ENCODE measurements around the gene OR51M1.

Gene OR51M1

GRCh38 chr11:5390210-5390609, 6.6 kb downstream of the OR51M1 start:
- no peak for DNase-seq (ENCODE audit: low spot score)

- no peak for DNase-seq (ENCODE audit: low spot score)
Observed at GRCh38 chr11:5394091-5394490, 10.5 kb downstream of the OR51M1 start.

- DNase-seq (ENCODE audit: low spot score): no peak
Observed at GRCh38 chr11:5398936-5399335, 15.3 kb downstream of the OR51M1 start.

DNA sequence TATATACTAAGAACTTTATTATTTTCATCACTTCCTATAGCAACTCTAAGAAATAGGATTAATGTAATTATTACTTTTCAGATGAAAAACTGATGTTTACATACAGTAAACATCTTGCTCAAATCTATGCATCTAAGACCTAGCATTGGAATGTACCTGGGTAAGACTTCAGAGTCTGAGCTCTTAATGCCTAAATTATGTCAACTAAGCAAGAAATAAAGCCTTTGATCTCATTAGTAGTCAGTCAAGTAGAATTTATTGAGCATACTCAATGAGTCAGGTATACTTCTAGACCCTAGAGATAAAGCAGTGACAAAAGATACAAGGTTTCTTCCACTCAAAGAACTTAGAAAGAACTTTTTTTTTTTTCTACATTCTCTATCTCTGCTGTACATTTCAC, 21.6 kb downstream of the OR51M1 start:
- DNase-seq (ENCODE audit: low spot score): no peak

- DNase-seq (ENCODE audit: low spot score): no peak
Observed at GRCh38 chr11:5420993-5421392, 37.4 kb downstream of the OR51M1 start.

DNA sequence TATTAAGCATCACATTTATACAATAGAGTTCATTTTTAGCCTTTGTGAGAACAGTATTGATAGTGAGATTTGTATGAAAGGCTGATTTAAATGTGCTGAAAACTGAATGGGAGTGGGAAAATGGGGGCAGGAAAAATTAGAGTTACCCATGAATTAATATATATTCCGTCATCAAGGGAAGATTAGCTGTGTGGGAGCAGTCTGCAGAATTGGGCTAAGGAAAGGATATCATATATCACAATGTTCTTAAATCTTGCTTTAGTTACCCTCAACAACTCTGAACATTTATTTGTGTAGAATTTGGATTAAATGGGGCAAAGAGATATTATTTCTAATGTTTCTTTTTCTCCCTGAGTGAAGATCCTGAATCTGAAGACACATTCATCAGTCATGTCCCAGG, 38.2 kb downstream of the OR51M1 start, which contains the start of gene OR51Q1:
Gene OR51Q1, plus strand, starts transcription at position 301 of the 400 bp plus-strand sequence. Its CDS starts 90 bp downstream, at position 391.
- DNase-seq (ENCODE audit: low spot score): no peak

GRCh38 chr11:5423131-5423530, 39.5 kb downstream of the OR51M1 start:
- no peak for DNase-seq (ENCODE audit: low spot score)

DNA sequence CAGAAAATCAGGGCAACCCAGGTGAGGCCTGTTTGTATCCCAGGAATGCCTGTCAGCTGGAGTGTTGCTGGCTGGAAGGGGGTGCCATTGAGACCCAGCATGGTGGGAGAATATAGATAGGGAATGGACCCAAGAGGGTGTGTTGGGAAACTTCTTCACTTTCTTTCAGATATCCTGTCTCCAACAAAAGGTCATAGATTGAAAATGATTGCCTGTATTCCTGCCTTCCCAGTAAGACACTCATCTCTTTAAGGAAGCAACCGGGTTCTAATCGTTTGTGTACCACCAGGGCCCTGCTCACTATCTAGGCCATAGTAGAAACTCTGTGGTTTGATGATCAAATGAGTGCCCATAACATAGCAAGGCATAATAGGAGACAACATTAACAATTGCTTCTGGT, 57.8 kb downstream of the OR51M1 start, which contains the start of gene OR51I1:
Gene OR51I1, minus strand, starts transcription at position 101 of the 400 bp plus-strand sequence. Its CDS starts 0 bp downstream, at position 101.
- no peak for DNase-seq (ENCODE audit: low spot score)

Measured in HuH-7 (cell line).